Stomach (tissue), 9 donors: ENCODE measurements around the gene MRGPRE. TPM values are rescaled to one million over a fixed set of nuclear protein-coding genes. Genes with fewer than 3 reads are reported as not detected.

Experiments used
- DNase-seq, 2 donors: peaks; one replicate each; pipeline versions ENCODE4 v3.0.0 to v3.0.0-alpha.2; 2013 to 2019
- H3K27ac ChIP-seq, 5 donors: fragments of 200-600 bp in 4 of 5; sonication (generic) in 4 of 5; one replicate each; pipeline ENCODE4 v1.5.1; 2013 to 2019; ENCODE audit warnings: mild to moderate bottlenecking in 1 of 5, moderate library complexity in 1 of 5
- H3K27me3 ChIP-seq, 3 donors: fragments of 200-600 bp; sonication (generic); one replicate each; pipeline ENCODE4 v1.5.1; 2017 to 2019; ENCODE audit warnings: mixed run types in 1 of 3
- H3K36me3 ChIP-seq, 4 donors: fragments of 200-600 bp; sonication (generic); 1 replicate in 3 of 4; 2 replicates in 1 of 4; pipeline ENCODE4 v1.5.1; 2016 to 2019
- H3K4me1 ChIP-seq, 4 donors: fragments of 200-600 bp; sonication (generic); one replicate each; pipeline ENCODE4 v1.5.1; 2016 to 2019
- H3K4me3 ChIP-seq, 4 donors: fragments of 200-600 bp; sonication (generic) in 3 of 4; one replicate each; pipeline ENCODE4 v1.5.1; 2016 to 2019; ENCODE audit warnings: mild to moderate bottlenecking in 1 of 4
- H3K9me3 ChIP-seq, 4 donors: fragments of 200-600 bp; sonication (generic); one replicate each; pipeline ENCODE4 v1.5.1; 2016 to 2019
- EP300 ChIP-seq: sonication (generic); formaldehyde crosslinking; IDR thresholded peaks from one replicate; pipeline ENCODE4 v1.6.1; 2017; ENCODE audit warnings: antibody characterized with exemption
- POLR2A ChIP-seq, 4 donors: fragments of 450-650 bp; IDR thresholded peaks; one replicate each; pipeline ENCODE4 v1.6.1; 2016; ENCODE audit warnings: antibody characterized with exemption in 4 of 4, control low read depth in 2 of 4, mild to moderate bottlenecking in 1 of 4, moderate library complexity in 1 of 4
- POLR2AphosphoS5 ChIP-seq, 3 donors: sonication (generic); formaldehyde crosslinking; IDR thresholded peaks; one replicate each; pipeline ENCODE4 v1.6.1; 2016; ENCODE audit warnings: antibody characterized with exemption in 3 of 3
- WGBS, 5 donors: extraction: QIAGEN DNeasy Blood & Tissue Kit in 3 of 5; methylation state at CpG; one replicate each; pipeline versions ENCODE4 v1.1.5 to v1.1.7; 2013 to 2018; 5-methylcytosine and 5-hydroxymethylcytosine counted together
- intact Hi-C: fragments of 100-400 bp; cut with DNase I; formaldehyde crosslinking; loops from one replicate; pipeline ENCODE4 v1.15.1; 2023; ENCODE audit warnings: low total_unique reads
- polyA plus RNA-seq, 3 donors: library from polyadenylated mRNA; stranded (reverse); fragments of 200-250 nt; gene quantifications; one replicate each; pipeline ENCODE4 v1.2.3, GENCODE V29; 2013
- total RNA-seq, 5 donors: library from RNA; depleted of rRNA; stranded (reverse); fragments of >200 nt; gene quantifications; one replicate each; pipeline versions ENCODE4 v1.1.0 to v1.2.3, GENCODE V29; 2014 to 2016
- TF ChIP-seq, protein P1 (sequence below), 7 experiments: fragments of 450-650 bp in 4 of 7; fragments of 200-600 bp in 3 of 7; sonication (generic) in 3 of 7; IDR thresholded peaks; one replicate each; pipeline ENCODE4 v1.5.1; 2016 to 2019; ENCODE audit warnings: antibody characterized with exemption in 7 of 7, control low read depth in 2 of 7, mild to moderate bottlenecking in 1 of 7
- donor health status: healthy with polysubstance abuse.
- donor health status: Bipolar disorder and iron deficiency.
- donor health status: healthy.

MRGPRE gene
- total and polyA plus RNA-seq, 8 donors = not detected

DNA sequence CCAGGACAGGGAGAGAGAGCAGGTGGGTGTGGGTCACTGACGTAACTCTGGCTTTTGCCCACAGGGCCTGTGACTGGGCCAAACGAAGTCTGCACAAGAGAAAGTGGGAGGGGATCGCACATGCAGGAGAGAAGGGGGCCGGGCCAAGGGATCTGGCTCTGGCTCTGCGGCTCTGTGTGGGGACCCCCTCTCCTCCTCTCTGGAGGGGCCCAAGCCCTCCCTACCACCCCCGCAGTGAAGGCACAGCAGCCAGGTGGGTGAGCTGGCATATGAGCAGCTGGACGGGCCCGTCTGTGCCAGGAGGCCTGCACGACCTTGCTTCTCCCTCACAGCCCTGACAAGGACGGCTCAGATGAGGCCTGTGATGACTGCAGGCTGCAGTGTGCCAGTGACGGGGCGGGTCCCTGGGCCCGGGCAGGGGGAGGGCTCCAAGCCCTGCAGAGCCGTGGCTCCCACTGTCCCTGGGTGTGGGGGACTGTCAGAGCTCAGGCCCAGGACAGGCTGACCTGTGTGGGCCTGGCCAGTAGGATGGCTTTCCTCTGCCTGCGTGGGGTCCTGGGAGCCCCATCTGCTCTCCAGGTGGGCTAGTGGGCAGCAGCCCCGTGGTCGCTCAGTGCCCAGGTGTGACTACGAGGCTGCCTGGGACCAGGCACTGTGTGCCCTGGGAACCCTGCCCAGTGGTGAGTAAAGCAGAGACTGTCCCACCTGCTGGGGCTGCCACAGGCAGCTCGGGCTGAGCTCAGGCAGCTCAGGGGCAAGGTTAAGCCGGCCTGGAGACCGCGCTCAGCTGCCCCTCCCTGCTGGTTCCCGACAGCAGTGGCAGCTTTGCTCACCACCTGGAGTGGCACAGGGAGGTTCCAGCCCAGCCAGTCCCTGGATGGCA lies 35.8 kb downstream of the MRGPRE start:
- TF ChIP-seq EP300 (no peak), POLR2A (IDR thresholded peaks at IDR 0.05) (no peak), POLR2AphosphoS5 (IDR thresholded peaks at IDR 0.05) (no peak)
- TF ChIP-seq, protein P1, sequence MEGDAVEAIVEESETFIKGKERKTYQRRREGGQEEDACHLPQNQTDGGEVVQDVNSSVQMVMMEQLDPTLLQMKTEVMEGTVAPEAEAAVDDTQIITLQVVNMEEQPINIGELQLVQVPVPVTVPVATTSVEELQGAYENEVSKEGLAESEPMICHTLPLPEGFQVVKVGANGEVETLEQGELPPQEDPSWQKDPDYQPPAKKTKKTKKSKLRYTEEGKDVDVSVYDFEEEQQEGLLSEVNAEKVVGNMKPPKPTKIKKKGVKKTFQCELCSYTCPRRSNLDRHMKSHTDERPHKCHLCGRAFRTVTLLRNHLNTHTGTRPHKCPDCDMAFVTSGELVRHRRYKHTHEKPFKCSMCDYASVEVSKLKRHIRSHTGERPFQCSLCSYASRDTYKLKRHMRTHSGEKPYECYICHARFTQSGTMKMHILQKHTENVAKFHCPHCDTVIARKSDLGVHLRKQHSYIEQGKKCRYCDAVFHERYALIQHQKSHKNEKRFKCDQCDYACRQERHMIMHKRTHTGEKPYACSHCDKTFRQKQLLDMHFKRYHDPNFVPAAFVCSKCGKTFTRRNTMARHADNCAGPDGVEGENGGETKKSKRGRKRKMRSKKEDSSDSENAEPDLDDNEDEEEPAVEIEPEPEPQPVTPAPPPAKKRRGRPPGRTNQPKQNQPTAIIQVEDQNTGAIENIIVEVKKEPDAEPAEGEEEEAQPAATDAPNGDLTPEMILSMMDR (IDR thresholded peaks at IDR 0.05) = no peak
- Histone ChIP-seq H3K27ac (no peak overlapping the region), H3K27me3 (peaks cover 0 to 73% (median 20%) of the 10 kb centered on the region in 3 donors), H3K36me3 (no peaks in the 10 kb centered on the region), H3K4me1 (no peaks in the 10 kb centered on the region), H3K4me3 (no peak overlapping the region), H3K9me3 (no peaks in the 10 kb centered on the region)
- 71 to 84% (median 80%) methylated on average over 11 to 23 of the region's 23 CpGs for WGBS, 5 donors
- intact Hi-C loops = no loop called here
- peak in 1 of 2 donors; percentile 20 for DNase-seq

DNA sequence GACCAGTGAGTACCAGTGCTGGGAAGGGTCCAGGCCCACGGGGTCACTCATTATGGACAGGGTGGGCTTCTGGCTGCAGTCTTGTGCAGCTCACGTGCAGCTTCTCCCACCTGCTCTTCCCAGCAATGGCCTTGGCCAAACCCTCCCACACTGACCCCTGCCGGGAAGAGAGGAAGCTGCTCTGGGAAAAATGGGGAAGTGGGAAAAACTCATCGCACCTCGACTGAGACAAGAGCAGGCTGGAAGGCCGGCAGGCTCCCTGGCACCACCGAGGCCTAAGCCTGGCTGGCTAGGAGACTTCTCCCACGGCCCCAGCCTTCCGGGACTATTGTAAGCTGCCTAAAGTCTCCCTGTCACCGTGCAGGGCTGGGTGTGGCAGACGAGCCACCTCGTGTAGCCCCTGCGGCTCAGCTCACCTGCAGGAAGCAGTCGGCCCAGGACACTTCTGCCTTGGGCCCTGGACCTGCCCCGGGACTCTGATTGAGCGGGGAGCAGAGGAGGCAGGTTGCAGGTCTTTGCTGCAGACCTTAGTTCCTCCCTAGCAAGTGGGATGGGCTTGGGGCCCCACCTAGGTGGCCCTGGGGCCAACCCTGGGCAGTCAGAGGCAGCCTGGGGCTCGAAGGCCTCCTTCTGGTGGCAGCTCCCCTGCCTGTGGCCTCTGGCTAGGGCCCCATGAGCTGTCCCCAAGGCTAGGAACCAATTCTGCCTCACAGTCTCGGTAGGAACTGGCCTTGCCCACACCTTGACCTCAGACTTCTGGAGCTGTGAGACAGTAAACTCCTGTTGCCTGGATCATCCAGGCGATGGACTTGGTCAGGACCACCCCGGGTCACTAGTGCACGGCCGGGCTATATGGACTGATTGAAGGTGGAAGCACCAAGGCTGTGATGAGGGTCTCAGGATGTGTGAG lies 36.7 kb downstream of the MRGPRE start:
- no peaks in the 10 kb centered on the region for H3K9me3 ChIP-seq
- H3K36me3 ChIP-seq = no peaks in the 10 kb centered on the region
- TF ChIP-seq POLR2A (IDR thresholded peaks at IDR 0.05) (no peak), POLR2AphosphoS5 (IDR thresholded peaks at IDR 0.05) (no peak), EP300 (no peak)
- TF ChIP-seq, protein P1 (IDR thresholded peaks at IDR 0.05) = peak in 2 of 7 experiments; percentile 13 to 14
- WGBS, 5 donors = 51 to 65% (median 53%) methylated on average over 11 to 22 of the region's 22 CpGs
- no peak overlapping the region for H3K4me3 ChIP-seq
- H3K27me3 ChIP-seq = peaks cover 0 to 64% (median 11%) of the 10 kb centered on the region in 3 donors
- peak in 1 of 2 donors; percentile 46 for DNase-seq
- no peaks in the 10 kb centered on the region for H3K4me1 ChIP-seq
- intact Hi-C loops = no loop called here
- no peak overlapping the region for H3K27ac ChIP-seq

- TF ChIP-seq, protein P1 (IDR thresholded peaks at IDR 0.05) = no peak
- TF ChIP-seq POLR2A (IDR thresholded peaks at IDR 0.05) = no peak
- TF ChIP-seq POLR2AphosphoS5 (IDR thresholded peaks at IDR 0.05) = no peak
- no peak for TF ChIP-seq EP300
- peak in 1 of 2 donors; percentile 16 for DNase-seq
- no peaks in the 10 kb centered on the region for H3K4me1 ChIP-seq
- no peaks in the 10 kb centered on the region for H3K36me3 ChIP-seq
- H3K4me3 ChIP-seq = no peak overlapping the region
- intact Hi-C loops = no loop called here
- WGBS, 5 donors = 64 to 76% (median 73%) methylated on average over 9 to 12 of the region's 12 CpGs
- H3K27ac ChIP-seq = no peak overlapping the region
- peaks cover 0 to 57% (median 9%) of the 10 kb centered on the region in 3 donors for H3K27me3 ChIP-seq
- no peaks in the 10 kb centered on the region for H3K9me3 ChIP-seq
Observed at GRCh38 chr11:3194016-3194816, 38.0 kb downstream of the MRGPRE start.
